ENCODE results near the gene SLFN14. TPM values are rescaled to one million over a fixed set of nuclear protein-coding genes. Genes with fewer than 3 reads are reported as not detected.
"Not testable (repeated sequence)": the region's sequence is repeated elsewhere in the genome, so short reads cannot be mapped to it uniquely, and the experiment has no call there.

SLFN14 gene
- polyA plus RNA-seq, 4 donors, result 0.08 to 0.31 (median 0.16) TPM

- DNase-seq (ENCODE audit: low read depth in 4 of 4, low spot score in 2 of 4), result not testable (repeated sequence)
These were observed 31.3 kb downstream of the SLFN14 start for GRCh38 chr17:35529326-35529725.

- no peak for DNase-seq (ENCODE audit: low read depth in 4 of 4, low spot score in 2 of 4)
These were observed 37.3 kb downstream of the SLFN14 start for GRCh38 chr17:35523296-35523695.

GRCh38 chr17:35521654-35522256 lies 38.9 kb downstream of the SLFN14 start:
- not testable (repeated sequence) for DNase-seq (ENCODE audit: low read depth in 4 of 4, low spot score in 2 of 4)

GRCh38 chr17:35521150-35521549 lies 39.5 kb downstream of the SLFN14 start:
- DNase-seq (ENCODE audit: low read depth in 4 of 4, low spot score in 2 of 4), result no peak

- no peak for DNase-seq (ENCODE audit: low read depth in 4 of 4, low spot score in 2 of 4)
These were observed 40.6 kb downstream of the SLFN14 start for GRCh38 chr17:35519906-35520442.

- no peak for DNase-seq (ENCODE audit: low read depth in 4 of 4, low spot score in 2 of 4)
These were observed 41.2 kb downstream of the SLFN14 start for GRCh38 chr17:35519439-35519838.

GRCh38 chr17:35518431-35518830 lies 42.2 kb downstream of the SLFN14 start:
- DNase-seq (ENCODE audit: low read depth in 4 of 4, low spot score in 2 of 4), result not testable (repeated sequence)

GRCh38 chr17:35515027-35515426 lies 45.6 kb downstream of the SLFN14 start:
- DNase-seq (ENCODE audit: low read depth in 4 of 4, low spot score in 2 of 4), result no peak

- no peak for DNase-seq (ENCODE audit: low read depth in 4 of 4, low spot score in 2 of 4)
These were observed 46.1 kb downstream of the SLFN14 start for GRCh38 chr17:35514564-35514963.

Other genes with a start within 250 kb of the SLFN14 start
- gene SLFN11, start 187.2 kb downstream of the SLFN14 start, polyA plus RNA-seq (ENCODE audit: insufficient read length in 4 of 4), result 10 to 100 TPM in 3 of 4 donors, 1 to 10 TPM in 1; 8.7 to 19.1 (median 11.3) TPM
- 10 to 100 TPM; 18.5 to 20.1 (median 18.8) TPM for gene SLFN12, start 128.3 kb downstream of the SLFN14 start, polyA plus RNA-seq (ENCODE audit: insufficient read length in 4 of 4)
- gene SLFN13, start 112.1 kb downstream of the SLFN14 start, polyA plus RNA-seq (ENCODE audit: insufficient read length in 4 of 4), result 10 to 100 TPM; 16.4 to 43.2 (median 26.4) TPM
- under 1 TPM in 3 of 4 donors, not detected in 1; 0.20 to 0.44 (median 0.26) TPM for gene SLFN12L, start 23.1 kb downstream of the SLFN14 start, polyA plus RNA-seq (ENCODE audit: insufficient read length in 4 of 4)
- gene PEX12, start 17.8 kb upstream of the SLFN14 start, polyA plus RNA-seq (ENCODE audit: insufficient read length in 4 of 4), result 10 to 100 TPM; 10.5 to 12.1 (median 11.3) TPM
- 100 to 1,000 TPM; 117 to 136 (median 121) TPM for gene AP2B1, start 26.5 kb upstream of the SLFN14 start, polyA plus RNA-seq (ENCODE audit: insufficient read length in 4 of 4)
- 10 to 100 TPM; 12.0 to 16.8 (median 15.3) TPM for gene RASL10B, start 170.8 kb upstream of the SLFN14 start, polyA plus RNA-seq (ENCODE audit: insufficient read length in 4 of 4)
- under 1 TPM in 2 of 4 donors, not detected in 2; 0.13 TPM for gene GAS2L2, start 192.4 kb upstream of the SLFN14 start, polyA plus RNA-seq (ENCODE audit: insufficient read length in 4 of 4)
- gene C17orf50, start 200.1 kb upstream of the SLFN14 start, polyA plus RNA-seq (ENCODE audit: insufficient read length in 4 of 4), result under 1 TPM in 2 of 4 donors, not detected in 2; 0.20 to 0.21 TPM
- 1 to 10 TPM; 1.6 to 2.6 (median 2.0) TPM for gene MMP28, start 234.8 kb upstream of the SLFN14 start, polyA plus RNA-seq (ENCODE audit: insufficient read length in 4 of 4)
- 100 to 1,000 TPM; 182 to 290 (median 223) TPM for gene TAF15, start 248.7 kb upstream of the SLFN14 start, polyA plus RNA-seq (ENCODE audit: insufficient read length in 4 of 4)

All from left renal cortex interstitium (tissue), 4 donors.